Middle frontal gyrus (tissue), 1 donor: ENCODE measurements around the gene SMIM35.

Source experiments
- DNase-seq: peaks from one replicate; pipeline ENCODE4 v3.0.0-alpha.2; 2015; ENCODE audit warnings: low spot score; ENCODE audit errors: extremely low spot score

The SMIM35 gene

DNA sequence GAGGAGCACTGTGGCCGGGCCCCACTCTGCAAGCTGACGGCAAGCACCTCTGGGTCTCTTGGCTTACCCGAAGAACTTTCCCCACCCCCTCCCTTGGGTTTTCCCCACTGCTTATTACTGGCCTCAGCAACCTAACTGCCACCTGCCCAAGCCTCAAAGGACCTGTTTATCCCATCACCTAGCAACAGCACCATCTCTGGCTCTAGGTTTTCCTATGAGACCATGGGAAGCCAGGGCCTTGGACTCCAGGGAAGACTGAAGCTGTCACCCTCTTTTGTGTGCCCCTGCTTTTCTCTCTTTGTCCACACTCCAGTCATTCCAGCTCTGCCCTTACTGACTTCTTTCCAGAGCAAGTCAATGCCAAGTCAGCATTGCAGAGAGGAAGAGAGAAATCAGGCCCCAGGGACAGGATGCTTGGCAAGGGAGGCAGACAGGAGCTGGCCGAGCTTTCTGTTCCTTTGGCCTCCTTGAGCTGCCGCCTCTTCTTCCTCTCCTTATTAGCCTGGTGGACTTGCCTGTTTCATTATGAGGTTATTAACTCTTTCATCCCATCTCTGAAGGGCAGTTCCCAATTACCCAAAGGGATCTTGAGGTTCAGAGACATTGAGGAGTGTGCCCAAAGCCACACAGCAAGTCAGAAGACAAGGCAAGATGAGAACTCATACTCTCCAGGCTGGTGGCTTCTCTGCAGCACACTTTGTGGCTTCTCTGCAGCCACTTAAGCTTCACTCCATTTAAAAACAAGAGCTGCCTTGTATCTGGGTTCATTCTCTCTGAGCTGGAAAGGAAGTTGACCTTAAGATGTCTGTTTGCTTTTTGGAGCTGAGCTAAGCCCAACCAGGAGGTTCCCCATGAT is at the start of gene SMIM35:
TSS of gene SMIM35 (minus strand) at position 51 of the 856 bp plus-strand sequence. CDS start 206 bp downstream, outside the sequence.
- DNase-seq: no peak

DNA sequence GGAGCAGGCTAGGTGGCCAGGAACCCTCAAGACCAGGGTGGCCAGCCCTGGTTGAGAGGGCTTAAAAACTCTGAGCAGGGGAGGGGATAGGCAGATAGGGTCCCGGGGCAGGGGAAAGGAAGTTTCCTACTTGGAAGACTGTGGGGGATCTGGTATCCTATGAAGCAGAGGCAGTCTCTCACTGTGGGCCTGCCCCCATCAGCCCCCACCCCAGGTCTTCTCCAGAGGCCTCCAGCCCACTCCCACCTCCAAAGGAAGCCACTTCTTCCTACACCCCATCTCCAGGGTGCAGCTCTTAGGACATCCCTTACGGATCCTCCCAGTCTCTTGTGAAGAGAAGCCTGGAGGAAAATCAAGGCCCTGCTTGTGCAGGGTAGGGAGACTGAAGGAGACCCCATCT is 49.6 kb upstream of the SMIM35 start:
- DNase-seq: no peak

GRCh38 chr11:118135796-118136165 is 49.0 kb upstream of the SMIM35 start:
- no peak for DNase-seq

GRCh38 chr11:118135051-118135795 is 48.5 kb upstream of the SMIM35 start:
- no peak for DNase-seq

DNA sequence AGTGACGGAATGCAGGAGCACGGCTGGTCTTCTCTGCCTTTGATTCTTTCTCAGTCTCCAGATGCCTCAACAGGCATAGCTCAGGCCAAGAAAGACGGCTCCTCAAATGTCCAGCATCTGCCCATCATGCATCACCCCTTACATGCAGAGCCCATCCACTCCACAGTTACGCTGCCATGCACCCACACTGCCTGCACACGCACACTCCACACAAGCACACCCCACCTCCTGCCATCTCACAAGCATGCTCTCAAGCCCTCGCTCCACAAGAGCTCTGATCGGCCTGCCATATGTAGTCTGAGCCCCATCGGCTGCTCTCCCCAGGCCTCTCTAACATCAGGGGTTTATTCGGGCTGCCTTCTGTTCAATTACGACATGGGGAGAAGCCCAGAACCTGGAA is 47.1 kb upstream of the SMIM35 start:
- DNase-seq: no peak

GRCh38 chr11:118132385-118133151 is 45.8 kb upstream of the SMIM35 start:
- no peak for DNase-seq

GRCh38 chr11:118129471-118130172 is 42.9 kb upstream of the SMIM35 start:
- DNase-seq: no peak

DNA sequence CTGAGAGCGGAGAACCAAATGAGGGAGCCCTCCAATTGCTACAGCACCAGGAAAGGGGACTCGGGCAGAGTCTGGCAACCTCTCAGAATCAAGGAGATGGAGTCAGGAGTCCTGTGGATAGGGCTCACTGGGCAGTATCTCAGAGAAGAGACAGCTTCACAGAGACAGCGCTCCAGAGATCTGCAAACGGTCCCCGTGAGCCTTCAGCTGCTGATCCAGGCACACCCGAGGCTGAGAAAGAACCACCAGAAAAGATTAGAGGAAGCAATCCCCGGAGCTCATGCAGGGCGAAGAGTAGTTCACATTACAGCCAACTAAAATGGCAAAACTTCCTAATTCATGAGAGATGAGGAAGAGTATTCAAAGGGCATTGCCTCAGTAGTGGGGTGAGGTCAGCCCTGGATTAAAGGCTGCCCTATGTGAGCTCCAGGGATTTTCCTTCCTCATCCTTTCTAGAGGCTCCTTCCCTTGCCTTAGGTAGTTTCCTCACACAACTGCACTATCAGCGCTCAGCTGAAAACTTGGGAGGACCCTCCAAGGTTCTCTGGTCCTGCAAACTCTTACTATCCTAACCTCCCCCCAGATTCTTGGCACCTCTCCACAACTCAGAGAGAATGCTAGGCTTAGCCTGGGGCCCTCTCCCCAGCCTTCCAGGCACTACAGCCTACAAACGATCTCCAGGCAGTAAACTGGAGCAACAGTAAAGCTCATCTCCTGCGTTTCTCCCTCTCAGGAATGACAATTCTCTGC is 42.1 kb upstream of the SMIM35 start:
- no peak for DNase-seq

DNA sequence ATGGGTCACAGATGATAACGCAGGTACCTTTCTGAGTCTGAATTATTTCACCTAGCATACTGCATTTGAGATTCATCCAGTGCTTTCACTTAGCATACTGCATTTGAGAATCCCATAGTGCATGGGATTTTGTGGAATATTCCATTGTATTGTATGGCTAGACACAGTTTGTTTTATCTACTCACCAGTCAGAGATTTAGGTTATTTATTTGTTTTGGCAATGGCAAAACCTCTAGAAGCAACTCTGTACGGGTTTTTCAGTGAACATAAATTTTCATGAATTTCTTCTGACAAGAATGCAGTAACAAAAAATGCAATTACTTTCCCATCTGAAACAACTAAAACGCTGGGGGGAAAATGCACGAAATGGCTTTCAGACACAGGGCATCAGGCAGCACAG is 41.5 kb upstream of the SMIM35 start:
- no peak for DNase-seq

- DNase-seq: no peak
Observed at GRCh38 chr11:118126082-118126838, 39.5 kb upstream of the SMIM35 start.

DNA sequence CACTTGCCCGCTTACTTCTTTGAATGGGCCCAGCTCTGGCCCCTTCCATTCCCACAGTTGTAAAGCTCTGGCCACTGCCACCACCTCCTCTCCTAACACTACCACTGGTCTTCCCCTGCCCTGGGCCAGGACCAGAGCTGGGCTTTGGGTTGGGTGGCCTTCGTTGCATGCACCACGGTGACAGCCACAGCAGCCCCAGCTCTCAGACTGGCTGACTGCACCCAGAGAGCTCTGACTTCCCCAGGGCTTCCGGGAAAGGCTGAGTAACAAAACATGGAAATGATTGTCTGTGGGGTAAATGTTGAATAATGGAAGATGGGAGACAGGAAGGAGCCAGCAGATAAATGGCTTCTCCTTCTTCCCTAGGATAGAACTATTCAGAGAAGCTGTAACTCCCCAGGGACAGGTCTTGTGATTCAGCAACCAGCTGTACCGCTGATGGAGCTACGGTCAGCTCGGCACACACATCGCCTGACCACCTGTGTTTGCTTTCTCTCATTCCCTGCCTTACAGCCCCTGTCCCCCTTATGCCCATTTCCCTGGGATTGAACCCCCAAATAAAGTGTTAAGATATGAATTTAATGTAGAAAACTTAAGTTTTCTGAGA is 38.3 kb upstream of the SMIM35 start:
- DNase-seq: no peak

DNA sequence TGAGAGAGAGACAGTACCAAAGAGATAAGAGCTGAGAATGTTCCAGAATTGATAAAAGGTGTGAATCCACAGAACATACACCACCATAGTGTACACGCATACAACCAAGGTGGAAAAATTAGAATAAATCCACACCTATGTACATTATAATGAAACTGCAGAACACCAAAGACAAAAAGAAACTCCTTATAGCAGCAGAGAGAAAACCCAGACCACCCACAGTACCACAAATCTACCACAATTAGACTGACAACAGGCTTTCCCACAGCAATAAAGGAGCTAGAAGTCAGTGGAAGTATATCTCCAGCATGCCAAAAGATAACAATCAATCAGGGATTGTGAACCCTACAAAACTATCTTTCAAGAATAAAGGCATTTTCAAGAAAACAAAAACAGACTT is 34.0 kb upstream of the SMIM35 start:
- no peak for DNase-seq

GRCh38 chr11:118117790-118118601 is 31.2 kb upstream of the SMIM35 start:
- no peak for DNase-seq

- no peak for DNase-seq
Observed at GRCh38 chr11:118115048-118115447, 28.3 kb upstream of the SMIM35 start.

DNA sequence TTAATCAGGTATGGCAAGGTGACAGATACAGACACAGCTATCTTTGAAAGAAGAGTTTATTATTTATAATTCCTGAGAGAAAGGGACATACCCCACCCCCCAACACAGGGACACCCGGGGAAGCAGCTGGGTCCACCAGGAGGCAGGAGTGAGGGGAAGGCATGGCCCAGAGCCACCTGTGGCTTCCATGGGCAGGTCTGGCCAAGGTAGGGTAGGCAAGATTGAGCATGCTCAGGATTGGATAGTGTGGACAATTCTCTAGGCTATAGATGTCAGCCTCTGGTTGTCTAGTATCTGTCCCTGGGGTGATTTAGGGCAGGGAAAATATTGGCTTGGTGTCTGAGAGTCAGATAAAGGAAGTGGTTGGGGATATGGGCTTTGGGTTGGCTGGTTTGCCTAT is 27.5 kb upstream of the SMIM35 start:
- DNase-seq: no peak

- no peak for DNase-seq
Observed at GRCh38 chr11:118112711-118113430, 26.1 kb upstream of the SMIM35 start.

- DNase-seq: no peak
Observed at GRCh38 chr11:118111744-118112035, 24.9 kb upstream of the SMIM35 start.
